LHCN-M2 (cell line): ENCODE measurements around the gene RCC2. TPM values are rescaled to one million over a fixed set of nuclear protein-coding genes. Genes with fewer than 3 reads are reported as not detected.
A peak's percentile ranks its signal among the peaks of the same experiment; 100 is the strongest.
"Not testable (repeated sequence)": the region's sequence is repeated elsewhere in the genome, so short reads cannot be mapped to it uniquely, and the experiment has no call there.

Experiments used
- DNase-seq: peaks from one replicate; pipeline ENCODE4 v3.0.0-alpha.2; 2012; ENCODE audit warnings: low read depth
- total RNA-seq: library from RNA; depleted of rRNA; stranded (reverse); fragments of >200 nt; gene quantifications from 2 replicates; pipeline ENCODE4 v1.2.3, GENCODE V29; 2014

RCC2 gene
- total RNA-seq, 1 experiment from 2014 or later, result 38.4 TPM

DNA sequence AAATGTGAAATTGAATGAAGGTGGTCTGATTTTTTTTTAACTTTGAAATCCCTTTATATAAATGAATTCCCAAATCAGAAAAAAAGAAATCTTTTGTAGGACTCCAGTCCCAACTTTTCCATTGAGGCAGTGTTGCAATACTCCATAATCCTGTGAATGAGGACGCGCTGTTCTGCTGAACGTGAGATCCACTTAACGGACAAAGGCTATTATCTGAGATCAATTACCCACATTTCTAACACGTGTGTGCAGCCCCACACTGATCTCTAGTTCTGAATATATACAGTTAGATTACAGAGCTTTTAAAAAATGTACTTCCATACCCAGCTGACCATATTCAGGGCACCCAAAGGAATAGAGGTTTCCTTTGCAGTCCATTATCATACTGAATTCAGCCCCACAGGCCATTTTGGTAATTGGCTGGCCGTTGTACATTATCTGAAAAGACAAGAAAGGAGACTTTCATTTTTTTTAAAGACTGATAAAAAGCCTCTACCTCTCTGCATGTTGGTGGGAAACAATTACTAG, 19.0 kb downstream of the RCC2 start:
- DNase-seq, result no peak

DNA sequence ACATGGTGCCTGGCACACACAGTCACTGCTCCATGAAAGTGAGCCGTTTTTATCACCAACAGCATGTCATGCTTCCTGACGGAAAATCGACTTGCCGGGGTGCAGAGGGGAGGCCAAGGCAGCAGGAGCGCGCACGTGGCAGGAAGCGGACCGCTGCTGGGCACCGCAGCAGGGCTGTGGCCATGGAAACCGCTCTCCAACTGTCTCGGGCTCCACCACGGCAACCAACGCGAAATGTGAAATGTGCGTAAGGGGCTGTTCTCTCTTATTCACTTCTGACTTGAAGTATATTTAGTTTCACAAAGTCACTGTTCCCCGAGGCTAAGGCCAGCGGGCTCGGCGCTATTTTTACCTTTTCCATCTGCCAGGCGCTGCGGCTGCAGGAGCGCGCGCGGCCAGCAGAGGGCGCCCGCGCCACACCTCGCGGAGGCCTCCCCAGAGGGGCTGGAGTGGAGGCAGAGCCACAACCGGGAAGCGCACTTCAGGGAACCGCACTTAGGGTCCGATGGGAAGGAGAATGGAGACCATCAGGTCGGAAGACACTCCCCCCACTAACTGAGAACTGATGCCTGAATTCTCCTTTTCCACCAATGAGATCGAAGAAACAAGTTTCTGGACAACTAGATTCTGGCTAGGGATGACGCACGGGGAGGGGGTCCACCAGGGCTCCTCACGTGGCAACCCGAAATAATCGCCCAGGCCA, 19.7 kb downstream of the RCC2 start:
- DNase-seq, result peak; percentile 25

DNA sequence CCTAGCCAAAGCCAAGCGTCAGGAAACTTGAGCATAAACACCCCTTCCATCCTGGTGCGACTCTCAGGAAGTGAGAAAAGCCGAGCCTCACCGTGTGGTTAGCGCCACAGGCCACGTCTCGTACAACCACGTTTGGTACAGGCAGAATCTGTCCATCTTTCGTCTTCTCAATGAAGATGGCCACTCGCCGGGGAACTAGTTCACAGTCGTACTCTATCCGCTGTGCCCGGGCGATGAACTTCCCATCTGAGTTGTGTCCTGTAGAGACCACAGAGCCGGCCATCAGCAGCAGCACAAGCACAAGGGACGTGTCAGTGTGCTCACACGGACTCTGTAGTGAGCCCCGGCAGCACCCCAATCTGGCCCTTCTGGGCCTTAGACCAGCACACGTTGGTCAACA, 23.1 kb downstream of the RCC2 start:
- DNase-seq, result no peak

DNA sequence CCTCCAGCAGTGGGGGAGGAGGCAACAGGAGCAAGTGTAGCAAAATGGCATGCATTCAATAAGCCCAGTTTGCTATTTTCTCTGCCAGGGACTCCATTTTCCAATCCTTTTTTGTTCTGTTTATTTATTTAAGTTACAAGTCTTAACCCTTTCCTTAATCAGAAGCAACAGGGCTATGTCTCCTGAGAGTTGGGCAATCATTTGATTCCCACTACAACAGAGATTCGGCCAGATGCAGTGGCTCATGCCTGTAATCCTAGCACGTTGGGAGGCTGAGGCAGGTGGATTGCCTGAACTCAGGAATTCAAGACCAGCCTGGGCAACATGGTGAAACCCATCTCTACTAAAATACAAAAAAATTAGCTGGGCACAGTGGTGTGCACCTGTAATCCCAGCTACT, 25.5 kb downstream of the RCC2 start:
- no peak for DNase-seq

DNA sequence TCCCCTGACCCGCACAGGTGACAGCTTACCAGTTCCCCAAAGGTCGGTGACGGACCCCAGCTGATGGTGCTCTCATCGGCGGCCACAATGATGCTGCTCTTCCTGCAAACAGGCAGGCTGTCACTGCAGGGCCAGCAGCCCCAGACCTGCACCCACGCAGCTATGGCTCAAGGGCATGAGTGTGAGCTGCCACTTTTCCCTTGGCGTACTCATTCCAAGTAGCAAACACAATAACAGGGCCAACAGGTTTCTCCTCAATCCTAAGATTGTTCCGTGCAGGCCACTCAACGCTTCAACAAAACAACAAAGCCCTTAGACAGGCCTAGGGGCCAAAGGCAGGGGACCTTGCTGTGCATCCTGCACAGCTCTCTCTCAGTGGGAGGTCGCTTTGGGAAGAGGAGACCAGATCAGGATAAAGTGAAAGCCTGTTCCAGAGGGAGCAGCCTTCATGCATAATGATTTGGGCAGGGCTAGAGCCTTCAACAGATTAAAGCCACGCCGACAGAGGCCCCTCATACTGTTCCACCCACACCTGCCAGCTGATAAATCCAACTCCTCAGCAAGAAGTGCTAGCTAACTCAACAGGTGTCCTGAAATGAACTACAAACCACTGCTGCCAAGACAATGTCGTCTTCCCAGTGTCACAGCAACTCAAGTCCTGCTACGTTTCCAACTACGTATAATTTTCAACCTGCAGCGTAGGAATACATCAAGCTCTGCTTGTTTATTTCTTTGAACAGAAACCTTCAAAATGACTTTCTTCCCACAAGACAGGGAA, 27.2 kb downstream of the RCC2 start:
- no peak for DNase-seq

DNA sequence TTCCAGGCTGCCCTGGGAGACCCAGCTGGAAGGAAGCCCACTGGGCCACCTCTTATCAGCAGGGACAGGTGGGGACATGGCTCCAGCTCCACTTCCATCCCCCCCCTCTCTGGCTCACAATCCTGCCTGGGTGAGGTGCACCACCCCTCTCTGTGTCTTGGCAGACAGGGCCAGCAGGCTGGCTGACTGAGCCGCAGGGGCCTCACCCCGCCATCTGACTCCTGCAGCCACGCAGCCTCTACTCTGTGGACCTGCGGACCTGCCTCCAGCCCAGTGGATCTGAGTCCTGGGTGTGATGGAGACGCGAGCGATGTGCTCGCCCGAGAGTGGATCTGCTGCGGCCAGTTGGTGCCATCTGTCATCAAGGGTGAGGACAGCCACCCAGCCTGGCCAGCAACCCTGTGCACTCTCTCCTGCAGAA, 30.1 kb downstream of the RCC2 start:
- no peak for DNase-seq

DNA sequence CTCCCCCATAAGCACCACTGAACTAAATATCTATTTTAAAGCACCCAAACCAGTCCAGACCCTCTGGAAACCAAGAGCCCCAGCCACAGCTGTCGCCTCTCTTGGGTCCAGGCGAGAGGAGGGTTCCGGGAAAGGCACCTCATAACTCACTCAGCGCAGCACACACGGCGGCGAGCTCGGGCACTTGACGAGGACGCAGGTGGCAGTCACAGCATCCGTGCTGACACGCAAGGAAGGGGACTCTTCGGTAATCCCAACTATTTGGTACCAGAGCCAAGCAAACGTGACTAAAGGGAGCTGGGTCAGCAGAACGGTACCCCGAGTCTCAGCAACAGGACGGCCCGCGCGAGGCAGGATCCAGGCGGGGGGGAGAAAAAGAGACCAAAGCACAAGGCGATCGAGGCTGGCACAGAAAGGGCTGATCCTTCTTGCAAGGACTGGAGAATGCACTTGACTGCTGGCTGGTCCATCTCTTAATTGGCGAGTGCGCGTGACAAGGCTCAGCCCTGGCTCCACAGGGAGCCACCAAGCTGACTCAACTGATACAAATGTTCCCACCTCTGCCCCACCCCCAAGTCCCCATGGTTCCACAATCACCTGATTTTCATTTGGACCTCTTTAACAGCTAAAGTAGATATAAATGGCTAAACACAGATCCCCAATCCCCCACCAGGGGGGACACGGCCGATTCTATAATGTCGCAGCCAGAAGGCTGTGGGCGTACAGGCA, 31.5 kb downstream of the RCC2 start:
- DNase-seq, result not testable (repeated sequence)

DNA sequence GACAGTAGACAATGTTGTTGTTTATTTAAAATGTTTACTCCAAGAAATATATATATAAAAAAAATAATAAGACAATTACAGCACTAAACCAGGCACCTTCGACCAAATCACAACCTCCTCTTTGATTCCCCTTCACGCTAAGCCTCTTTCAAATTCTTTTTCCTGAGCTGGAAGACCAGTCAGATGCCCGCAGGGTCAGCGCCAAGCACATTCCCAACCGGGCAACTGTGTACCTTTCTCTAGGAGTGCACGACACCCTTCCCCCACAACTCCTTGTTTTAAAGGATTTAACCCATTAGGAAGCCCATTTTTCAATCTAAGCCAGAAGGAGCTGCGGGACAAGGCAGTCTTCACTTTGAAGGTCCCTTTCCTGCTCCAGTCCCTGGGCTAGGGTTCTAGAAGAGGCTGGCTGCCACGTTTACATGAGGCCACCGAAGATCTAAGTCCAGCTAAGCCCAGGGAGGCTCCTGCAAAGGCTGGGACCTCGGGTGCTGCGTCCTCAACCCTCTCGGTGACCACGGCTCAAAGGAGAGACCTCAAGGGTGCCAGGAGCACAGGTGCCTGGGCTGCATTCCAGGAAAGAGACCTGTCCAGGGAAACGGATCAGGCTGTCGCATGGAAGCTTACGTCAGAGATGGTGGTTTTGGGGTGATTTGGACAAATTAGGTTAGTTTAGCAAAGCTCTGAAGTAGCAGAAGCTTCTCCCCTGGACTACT, 32.6 kb downstream of the RCC2 start:
- DNase-seq, result not testable (repeated sequence)

DNA sequence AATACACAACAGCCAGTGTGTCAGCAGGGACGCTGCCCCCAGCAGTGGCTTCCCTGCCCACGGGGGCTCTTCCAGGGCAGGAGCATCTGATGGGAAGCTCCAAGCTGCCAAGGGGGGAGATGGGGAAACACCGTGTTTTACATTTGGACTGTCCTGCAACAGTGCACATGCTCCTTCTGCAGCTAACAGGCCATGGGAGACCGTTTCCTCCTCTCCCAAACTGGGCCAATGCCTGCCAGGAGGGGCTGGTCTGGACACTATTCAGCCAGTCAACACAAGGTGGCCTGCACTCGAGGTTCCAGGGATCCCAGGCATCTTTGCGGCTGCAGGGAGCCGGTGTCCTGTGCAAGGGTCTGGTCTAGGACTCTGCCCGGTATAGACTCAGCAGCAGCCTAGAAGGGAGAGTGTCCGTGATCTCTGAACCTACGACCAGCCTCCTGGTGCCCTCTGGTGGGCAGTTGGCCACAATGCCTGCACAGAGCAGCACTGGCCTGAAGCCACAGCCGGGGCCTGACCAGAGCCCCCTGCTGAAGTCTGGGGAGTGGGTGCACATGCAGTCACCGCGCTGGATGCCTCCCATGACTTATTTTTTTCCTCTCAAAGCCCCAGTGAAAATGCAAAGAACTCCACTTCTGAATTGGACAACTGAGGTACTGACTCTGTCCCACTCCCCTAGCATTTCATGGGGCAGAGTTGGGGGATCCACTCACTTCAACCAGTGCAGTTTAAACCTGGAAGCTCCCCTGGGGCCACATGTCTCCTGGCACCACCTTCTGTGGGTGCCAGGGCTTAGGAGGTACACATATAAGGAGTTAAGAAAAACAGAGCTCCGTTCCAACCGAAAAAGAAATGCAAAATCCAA, 33.3 kb downstream of the RCC2 start:
- peak; percentile 49 for DNase-seq

DNA sequence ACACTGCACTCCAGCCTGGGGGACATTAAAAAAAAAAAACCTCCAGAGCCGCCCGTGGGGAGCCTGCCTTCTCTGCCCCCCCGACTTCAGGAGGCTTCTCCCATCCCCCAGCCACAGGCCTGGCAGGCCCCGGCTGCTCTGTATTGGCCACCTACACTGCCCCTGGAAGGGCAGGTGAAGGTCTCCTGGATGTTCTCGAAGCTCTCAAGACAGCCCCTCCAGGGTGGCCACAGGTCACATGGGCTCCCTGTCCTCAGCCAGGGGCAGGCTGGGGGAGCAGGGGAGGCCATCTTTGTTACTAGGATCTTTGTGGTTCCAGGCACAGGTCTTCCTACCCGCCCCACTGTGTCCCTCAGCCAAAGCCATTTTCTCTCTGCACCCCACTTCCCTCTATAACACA, 34.7 kb downstream of the RCC2 start:
- DNase-seq, result no peak

DNA sequence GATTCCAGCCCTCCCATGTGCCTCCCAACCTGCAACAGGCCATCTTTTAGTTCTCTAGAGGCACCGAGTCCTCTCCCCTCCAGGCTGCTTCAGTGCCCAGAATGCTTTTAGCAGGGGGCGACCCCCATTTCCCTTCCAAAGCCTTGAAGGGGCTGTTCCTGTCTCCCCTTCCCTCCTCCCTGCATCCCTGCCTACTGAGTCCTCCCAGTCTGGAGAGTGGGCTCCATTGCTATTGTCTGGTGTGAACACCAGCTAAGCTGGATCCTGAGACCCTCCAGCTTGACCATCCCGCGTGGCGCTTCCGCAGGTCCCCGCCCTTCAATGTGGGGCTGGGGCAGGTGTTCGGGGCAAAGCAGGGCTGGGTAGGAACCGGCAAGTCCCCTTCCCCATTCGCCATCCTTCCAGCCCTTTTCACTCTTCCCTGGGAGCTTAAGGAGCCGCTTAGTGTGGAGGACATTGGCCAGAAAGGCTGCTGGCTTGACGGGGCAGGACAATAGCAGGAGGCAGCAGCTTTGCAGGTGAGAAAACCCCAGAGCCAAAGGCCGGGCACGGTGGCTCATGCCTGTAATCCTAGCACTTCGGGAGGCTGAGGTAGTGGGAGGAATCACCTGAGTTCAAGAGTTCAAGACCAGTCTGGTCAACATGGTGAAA, 35.3 kb downstream of the RCC2 start:
- no peak for DNase-seq

DNA sequence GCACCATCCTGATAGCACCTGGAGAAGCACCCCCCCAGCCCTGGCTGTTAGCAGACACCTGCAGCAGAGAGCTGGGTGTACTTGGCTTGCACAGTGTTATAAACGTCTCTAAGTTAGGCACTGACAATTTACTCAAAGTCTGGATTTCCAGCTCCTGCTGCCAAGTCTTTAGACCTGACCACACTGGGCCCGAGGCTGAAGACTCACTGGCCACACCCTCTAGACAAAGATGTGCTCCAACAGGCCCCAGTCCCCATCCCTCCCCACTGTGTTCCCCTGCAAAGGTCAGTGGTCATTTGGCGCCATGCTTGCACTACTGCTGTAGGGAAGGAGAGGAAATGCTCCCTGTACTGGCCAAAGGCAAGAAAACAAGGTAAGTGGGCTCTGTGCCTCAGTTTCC, 36.4 kb downstream of the RCC2 start:
- no peak for DNase-seq

DNA sequence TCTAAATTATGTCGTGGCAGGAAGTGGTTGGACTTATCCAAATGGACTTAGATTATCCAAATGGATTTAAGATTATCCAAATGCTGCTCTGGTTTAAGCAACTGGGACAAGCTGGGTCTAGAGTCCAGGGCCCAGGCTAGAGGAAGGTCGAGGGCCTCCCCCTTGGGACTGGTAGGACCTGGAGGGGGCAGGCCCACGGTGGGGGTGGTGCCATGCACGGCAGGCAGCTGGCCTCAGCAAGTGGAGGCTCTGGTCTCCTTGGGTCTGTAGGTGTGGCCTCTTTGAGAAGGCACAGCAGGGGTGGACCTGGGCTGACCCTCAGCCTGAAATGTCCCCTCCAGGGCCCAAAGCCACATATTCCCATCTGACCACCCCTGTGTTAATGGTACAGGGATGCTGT, 37.6 kb downstream of the RCC2 start:
- no peak for DNase-seq

DNA sequence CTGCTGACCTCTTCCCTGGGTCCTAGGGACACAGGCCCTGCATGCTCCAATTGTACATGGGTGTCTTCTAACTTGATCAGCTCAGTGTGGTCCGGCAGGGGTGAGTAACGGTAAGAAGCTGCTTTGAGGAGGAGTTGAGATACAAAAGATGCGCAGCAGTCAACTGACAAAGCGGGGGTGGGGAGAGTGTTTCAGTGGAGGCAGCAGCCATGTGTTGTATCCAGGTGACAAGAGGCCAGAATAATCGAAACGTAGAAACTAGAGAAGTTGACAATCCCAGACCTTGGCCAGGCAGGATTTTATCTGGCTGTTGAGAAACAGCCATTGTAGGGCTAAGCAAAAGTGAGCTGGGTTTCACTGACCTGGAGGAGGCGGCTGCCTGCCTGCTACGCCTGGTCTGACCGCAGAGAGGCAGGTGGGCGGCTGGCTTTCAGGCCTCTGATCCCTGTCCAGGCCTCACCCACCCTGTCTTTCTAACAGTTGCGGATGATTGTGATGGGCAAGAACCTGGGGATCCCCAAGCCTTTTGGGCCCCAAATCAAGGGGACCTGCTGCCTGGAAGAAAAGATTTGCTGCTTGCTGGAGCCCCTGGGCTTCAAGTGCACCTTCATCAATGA, 38.6 kb downstream of the RCC2 start:
- no peak for DNase-seq

DNA sequence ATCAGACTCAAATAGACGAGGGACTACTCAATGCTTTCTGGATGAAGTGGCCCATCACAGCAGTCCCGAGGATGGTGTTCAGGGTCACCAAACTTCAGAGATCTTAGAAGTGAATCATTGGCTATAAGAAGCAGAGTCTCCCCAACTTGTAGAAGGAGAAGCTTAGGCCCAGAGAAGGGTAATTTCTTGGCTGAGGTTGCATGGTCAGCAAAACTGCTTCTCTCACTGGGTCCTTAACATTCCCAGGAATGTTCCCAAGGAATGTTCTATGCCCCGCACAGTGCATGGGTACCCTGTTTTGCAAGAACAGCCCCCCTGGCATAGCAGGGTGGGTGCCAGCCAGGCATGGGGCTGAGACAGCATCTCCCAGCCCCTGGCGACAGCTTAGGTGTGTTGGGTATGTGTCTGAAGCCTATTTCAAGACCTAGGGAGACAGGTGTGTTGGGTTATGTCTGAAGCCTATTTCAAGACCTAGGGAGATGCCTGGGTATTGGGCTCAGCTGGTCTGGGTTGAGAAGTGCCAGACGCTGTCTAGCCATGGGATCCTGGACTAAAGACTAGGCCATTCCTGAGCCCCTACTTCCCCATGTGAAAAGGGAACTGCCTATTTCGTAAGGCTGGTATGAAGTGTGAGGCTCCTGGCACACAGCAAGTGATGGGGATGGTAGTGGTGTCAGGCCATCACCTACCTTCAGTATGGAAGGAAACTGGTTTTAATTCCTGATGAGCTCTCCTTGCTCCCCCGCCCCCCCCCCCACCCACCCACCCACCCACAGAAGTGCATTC, 41.4 kb downstream of the RCC2 start:
- DNase-seq, result no peak

DNA sequence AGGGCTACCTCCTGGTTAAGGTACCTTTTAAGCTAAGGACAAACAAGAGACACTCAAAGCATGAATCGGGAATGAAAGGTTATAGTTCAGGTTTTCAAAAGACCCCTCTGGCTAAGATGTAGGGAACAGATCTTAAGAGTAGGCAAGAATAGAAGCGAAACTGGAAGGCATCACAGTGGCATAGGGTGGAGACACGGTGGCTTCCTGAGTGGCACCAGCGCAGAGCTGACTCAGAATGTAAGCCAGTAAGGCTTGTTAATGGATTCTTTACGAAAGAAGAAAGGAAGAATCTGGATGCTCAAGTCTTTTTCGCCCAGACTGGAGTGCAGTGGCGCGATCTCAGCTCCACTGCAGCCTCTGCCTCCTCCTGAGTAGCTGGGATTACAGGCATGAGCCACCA, 46.2 kb downstream of the RCC2 start:
- DNase-seq, result no peak

DNA sequence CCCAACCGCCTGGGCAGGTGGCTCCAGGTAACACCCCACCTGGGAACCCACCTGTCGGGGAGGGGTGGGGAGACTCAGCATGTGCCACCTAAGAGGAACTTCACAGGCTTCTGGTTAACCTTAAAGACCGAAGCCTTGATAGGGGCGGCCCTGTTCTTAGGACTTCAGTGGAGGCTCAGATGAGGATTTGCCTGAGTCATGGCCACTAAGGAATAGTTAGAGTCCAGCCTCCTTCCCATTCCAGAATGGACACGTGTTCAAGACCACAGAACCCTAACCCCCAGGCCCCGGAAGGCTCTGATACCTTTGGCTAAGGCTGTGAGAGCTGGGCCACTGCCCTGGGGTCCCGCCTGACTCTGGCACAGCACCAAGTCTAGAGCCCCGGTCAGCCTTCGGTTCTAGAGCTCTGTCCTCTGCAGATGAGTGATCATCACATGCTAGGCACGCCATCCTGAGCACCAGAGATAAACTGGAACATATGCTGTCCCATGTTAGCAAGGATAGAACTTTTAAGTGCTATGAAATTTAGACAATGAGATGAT, 47.2 kb downstream of the RCC2 start:
- DNase-seq, result no peak

DNA sequence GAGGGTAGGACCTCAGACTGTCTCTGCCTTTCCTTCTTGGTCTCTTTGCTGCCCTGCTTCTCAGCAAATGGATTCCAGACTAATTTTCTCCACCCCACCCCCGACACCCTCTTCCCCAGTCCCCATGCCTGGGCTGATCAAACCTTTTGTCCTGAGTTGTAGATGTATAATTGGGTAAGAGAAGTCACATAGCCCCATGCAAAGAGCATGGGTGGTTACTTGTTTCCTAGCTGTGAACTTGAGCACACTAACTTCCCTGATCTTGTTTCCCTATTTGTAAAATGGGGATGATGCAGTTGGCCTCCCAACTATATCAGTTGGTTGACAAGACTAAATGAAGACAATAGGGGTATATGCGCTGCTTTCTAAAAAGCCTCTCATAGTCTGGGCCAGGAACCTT, 58.3 kb downstream of the RCC2 start:
- DNase-seq, result no peak
